IMR-90 (cell line): ENCODE measurements around the gene CLIC4.
A peak's percentile ranks its signal among the peaks of the same experiment; 100 is the strongest.

ENCODE experiments used
- BHLHE40 ChIP-seq: fragments of 150-350 bp; IDR thresholded peaks from 2 replicates; pipeline ENCODE4 v1.6.1; 2016; ENCODE audit warnings: mild to moderate bottlenecking, low read depth, low read length
- CTCF ChIP-seq: conservative IDR thresholded peaks from 2 replicates; pipeline ENCODE4 v1.5.1; 2012; ENCODE audit warnings: mild to moderate bottlenecking, low read depth, low read length, improper control_type of control experiment
- ELK1 ChIP-seq: fragments of 150-350 bp; IDR thresholded peaks from 2 replicates; pipeline ENCODE4 v1.6.1; 2016; ENCODE audit warnings: low read depth, mild to moderate bottlenecking, low read length, moderate library complexity, borderline replicate concordance
- FOS ChIP-seq: fragments of 150-350 bp; IDR thresholded peaks from 2 replicates; pipeline ENCODE4 v1.6.1; 2016; ENCODE audit warnings: low read depth, low read length
- MAFK ChIP-seq: IDR thresholded peaks from 2 replicates; pipeline ENCODE4 v1.6.1; 2012; ENCODE audit warnings: low read depth, low read length, improper control_type of control experiment
- MXI1 ChIP-seq: IDR thresholded peaks from 2 replicates; pipeline ENCODE4 v1.6.1; 2012; ENCODE audit warnings: low read depth, mild to moderate bottlenecking, low read length, moderate library complexity, borderline replicate concordance
- RFX5 ChIP-seq: IDR thresholded peaks from 2 replicates; pipeline ENCODE4 v1.8.0; 2012; ENCODE audit warnings: low read depth, mild to moderate bottlenecking, low read length, moderate library complexity
- SMC3 ChIP-seq: fragments of 150-350 bp; IDR thresholded peaks from 2 replicates; pipeline ENCODE4 v1.6.1; 2016; ENCODE audit warnings: low read depth, mild to moderate bottlenecking, antibody characterized with exemption, low read length, moderate library complexity
- USF2 ChIP-seq: fragments of 150-350 bp; IDR thresholded peaks from 2 replicates; pipeline ENCODE4 v1.6.1; 2017; ENCODE audit warnings: mild to moderate bottlenecking, antibody characterized with exemption, low read length, low read depth

- TF ChIP-seq CTCF (no peak), SMC3 (peak; percentile 16; the same call in 1 of the 2 replicates), USF2 (no peak), FOS (no peak), BHLHE40 (no peak), MAFK (no peak), MXI1 (0 out of 2 replicates have a peak, but pooled peaks have one; percentile 19), RFX5 (no peak), ELK1 (no peak)
These were observed 615 bp downstream of the CLIC4 start for GRCh38 chr1:24745711-24746413.
